Skeletal muscle cell (primary cell): ENCODE data around the gene ZNF747.
A peak's percentile ranks its signal among the peaks of the same experiment; 100 is the strongest.
"Not testable (repeated sequence)": the region's sequence is repeated elsewhere in the genome, so short reads cannot be mapped to it uniquely, and the experiment has no call there.

Experiments used
- DNase-seq: peaks from one replicate; pipeline ENCODE4 v3.0.0-alpha.2; 2010; ENCODE audit warnings: low read depth
- H3K4me3 ChIP-seq: 2 replicates; pipeline ENCODE4 v1.5.1; 2011; ENCODE audit warnings: low read depth, mild to moderate bottlenecking, control low read depth, low read length, moderate library complexity

The ZNF747 gene

DNA sequence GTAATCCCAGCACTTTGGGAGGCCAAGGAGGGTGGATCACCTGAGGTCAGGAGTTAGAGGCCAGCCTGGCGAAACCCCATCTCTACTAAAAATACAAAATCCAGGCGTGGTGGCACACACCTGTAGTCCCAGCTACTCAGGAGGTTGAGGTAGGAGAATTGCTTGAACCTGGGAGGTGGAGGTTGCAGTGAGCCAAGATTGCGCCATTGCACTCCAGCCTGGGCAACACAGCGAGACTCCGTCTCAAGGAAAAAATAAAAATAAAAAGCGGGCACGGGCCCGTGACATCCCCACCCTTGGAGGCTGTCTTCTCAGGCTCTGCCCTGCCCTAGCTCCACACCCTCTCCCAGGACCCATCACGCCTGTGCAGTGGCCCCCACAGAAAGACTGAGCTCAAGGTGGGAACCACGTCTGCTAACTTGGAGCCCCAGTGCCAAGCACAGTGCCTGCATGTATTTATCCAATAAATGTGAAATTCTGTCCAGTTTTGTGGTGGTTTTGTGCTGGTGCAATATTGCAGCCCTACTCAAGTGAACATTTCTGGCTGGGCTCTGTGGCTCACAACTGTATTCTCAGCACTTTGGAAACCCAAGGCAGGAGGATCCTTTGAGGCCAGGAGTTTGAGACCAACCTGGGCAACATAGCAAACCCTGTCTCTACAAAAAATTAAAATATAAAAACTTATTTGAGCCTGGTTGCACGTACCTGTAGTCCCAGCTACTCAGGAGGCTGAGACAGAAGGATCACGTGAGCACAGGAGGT lies 11.8 kb downstream of the ZNF747 start:
- not testable (repeated sequence) for DNase-seq, H3K4me3 ChIP-seq

DNA sequence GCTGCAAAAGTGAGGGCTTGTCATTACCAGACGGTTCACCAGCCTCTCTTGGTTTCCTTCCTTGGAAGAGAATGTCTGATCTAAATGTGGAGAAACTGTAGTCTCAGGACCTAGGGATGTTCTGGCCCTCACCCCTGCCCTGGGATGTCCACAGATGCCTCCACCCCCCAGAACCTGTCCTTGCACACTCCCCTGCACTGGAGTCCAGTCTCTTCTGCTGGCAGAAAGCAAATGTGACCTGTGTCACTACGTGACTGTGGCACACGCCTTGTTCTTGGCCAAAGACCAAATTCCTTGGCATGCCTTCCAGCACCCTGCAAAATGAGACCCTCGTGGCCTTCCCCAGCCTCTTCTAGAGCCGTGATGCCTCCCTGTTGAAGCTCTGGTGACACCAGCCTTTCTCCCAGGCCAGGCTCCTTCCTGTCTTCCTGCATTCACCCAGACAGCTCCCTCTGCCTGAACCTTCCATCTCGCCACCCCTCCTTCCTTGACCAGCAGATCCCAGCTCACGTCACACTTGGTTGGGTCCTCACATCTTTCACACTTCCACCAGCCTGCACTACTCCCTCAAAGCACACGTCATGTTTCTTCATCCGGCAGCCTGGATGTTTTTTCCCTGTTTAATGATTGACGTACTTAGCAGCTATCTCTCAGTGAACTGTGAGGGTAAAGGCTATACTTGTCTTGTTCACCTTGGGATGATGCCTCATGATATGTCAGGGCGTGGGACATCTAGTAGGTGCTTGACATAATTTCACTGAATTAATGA lies 12.6 kb downstream of the ZNF747 start:
- DNase-seq = no peak
- H3K4me3 ChIP-seq = no peak overlapping the region

DNA sequence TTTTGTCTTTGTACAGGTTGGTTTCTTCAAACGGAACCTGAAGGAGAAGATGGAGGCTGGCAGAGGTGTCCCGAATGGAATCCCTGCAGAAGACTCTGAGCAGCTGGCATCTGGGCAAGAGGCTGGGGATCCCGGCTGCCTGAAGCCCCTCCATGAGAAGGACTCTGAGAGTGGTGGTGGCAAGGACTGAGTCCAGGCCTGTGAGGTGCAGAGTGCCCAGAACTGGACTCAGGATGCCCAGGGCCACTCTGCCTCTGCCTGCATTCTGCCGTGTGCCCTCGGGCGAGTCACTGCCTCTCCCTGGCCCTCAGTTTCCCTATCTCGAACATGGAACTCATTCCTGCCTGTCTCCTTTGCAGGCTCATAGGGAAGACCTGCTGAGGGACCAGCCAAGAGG lies 13.2 kb downstream of the ZNF747 start:
- no peak for DNase-seq
- no peak overlapping the region for H3K4me3 ChIP-seq

DNA sequence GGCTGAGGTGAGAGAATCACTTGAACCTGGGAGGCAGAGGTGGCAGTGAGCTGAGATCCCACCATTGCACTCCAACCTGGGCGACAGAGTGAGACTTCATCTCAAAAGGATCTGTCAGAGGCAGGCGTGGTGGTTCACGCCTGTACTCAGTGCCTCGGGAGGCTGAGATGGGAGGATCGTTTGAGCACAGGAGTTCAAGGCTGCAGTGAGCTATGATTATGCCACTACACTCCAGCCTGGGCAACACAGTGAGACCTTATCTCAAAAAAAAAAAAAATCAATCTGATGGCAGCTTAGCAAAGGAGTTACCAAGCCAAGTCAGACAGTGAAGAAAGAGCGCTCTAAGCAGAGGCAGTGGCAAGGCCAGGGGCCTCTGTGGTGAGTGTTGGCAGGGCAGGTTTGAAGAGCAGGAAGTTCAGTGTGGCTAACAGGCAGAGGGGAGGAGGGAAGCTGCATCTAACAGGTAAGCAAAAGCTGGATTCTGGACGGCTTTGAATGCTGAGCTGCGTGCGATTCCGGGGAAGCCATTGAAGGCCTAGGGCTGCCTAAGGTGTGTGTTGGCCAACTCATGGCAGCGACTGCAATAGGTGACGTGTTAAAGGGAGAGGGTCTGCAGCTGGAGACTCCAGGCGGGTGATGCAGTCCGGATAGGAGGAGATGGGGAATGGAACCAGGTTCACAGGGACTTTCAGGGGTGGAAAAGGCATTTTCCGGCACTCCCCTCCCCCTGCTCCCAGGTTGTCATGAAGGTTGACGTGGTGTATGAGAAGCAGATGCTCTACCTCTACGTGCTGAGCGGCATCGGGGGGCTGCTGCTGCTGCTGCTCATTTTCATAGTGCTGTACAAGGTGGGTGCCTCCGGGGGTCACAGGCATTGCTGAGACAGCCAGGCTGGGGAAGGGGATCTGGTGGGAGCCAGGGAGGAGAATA lies 15.3 kb downstream of the ZNF747 start:
- H3K4me3 ChIP-seq = no peak overlapping the region
- no peak for DNase-seq

DNA sequence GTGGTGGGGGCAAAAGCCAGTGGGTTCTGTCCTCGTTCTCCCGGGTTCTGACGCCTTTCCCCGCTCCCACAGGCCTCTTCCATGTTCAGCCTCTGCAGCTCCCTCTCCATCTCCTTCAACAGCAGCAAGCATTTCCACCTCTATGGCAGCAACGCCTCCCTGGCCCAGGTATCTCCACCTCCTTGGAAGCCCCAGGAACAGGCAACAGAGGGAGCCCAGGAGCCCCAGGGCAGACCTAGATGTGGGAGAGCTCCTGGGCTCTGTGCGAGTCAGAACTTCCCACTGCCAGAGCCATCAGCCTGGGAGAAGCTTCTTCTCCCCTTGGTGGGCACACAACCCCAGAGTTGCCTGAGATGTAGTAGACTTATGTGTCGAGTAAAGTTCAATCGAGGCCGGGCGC lies 16.1 kb downstream of the ZNF747 start:
- no peak for DNase-seq
- H3K4me3 ChIP-seq = no peak overlapping the region

DNA sequence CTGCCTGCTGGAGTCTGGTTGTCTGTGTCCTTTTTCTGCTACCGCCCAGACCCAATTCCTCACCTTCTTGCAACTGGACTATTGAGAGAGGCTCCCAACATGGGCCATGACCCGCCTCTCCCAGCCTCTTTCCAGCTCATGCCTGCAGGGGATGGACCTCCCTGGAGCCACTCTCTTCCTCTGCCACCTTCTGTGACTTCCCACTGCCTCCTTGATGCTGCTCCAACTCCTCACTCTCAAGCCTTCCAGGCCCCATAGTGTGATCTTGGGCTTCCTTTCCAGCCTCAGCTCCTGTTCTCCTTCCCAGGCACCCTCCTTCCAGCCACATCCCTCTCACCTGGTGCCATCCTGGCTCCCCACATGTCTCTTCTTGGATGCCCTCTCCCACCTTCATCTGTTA lies 19.4 kb downstream of the ZNF747 start:
- H3K4me3 ChIP-seq = no peak overlapping the region
- no peak for DNase-seq

DNA sequence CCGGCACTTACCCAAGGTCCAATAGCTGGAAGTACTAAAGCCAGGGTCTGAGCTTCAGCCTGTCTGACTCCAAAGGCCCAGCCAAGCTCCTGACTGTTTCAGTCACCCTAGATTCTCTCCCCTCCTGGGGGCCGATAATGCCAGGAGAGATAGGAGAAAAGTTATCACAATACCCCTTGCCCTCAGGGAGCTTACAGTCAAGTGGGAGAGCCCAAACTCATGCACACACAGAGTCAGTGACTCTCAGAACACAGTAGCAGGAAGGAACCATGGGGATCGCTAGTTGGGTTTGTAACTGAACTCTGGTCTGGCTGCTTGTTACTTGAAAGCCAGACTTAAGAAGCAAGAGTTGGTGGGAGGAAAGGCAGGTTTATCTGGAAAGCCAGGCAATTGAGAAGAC lies 23.1 kb downstream of the ZNF747 start:
- H3K4me3 ChIP-seq = no peak overlapping the region
- no peak for DNase-seq

DNA sequence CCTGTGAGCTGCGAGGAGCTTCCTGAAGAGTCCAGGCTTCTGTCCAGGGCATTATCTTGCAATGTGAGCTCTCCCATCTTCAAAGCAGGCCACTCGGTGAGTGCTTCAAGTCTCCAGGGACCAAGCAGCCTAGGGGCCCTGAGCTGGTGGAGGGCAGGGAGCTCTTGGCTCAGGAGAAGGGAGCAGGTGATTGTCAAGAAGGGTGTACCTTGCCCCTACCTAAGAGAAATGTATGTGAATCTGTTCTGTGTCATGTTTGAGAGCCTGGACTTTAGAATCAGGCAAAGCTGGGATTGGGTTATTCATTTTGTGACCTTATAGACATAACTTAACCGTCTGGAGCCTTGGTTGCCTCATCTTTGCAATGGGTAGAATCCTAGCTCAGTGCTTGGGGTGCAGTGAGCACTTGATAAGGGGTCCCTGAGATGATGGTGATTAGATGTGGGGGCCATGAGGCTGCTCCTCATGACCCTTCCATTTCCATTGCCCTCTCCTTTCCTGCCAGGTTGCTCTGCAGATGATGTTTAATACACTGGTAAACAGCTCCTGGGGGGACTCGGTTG lies 24.2 kb downstream of the ZNF747 start:
- DNase-seq = no peak

DNA sequence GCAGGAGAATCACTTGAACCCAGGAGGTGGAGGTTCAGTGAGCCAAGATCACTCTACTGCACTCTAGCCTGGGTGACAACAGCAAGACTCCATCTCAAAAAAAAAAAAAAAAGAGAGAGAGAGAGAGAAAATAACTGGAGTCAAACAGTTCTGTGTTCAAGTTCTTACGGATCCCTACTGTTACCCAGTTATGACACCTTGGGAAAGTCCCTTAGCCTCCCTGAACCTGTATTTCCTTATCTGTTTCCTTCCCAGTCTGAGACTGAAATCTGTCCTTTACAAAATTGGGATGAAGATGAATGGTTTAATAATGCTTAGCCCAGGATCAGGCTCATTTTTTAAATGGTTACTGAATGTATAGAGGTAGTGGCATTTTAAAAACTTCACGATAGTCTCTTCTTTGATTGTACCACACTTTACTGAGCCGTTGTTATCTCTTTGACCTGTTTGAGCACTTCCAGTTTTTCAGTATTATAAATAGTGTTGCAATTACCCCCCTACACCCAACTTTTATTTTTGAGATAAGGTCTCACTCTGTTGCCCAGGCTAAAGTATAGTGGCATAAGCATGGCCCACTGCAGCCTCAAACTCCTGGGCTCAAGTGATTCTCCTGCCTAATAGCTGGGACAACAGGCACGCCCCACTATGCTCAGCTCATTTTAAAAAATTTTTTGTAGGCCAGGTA lies 25.4 kb downstream of the ZNF747 start:
- no peak for DNase-seq

More for the DNA sequence above, 24.2 kb downstream of the ZNF747 start:
- no peak overlapping the region for H3K4me3 ChIP-seq

DNA sequence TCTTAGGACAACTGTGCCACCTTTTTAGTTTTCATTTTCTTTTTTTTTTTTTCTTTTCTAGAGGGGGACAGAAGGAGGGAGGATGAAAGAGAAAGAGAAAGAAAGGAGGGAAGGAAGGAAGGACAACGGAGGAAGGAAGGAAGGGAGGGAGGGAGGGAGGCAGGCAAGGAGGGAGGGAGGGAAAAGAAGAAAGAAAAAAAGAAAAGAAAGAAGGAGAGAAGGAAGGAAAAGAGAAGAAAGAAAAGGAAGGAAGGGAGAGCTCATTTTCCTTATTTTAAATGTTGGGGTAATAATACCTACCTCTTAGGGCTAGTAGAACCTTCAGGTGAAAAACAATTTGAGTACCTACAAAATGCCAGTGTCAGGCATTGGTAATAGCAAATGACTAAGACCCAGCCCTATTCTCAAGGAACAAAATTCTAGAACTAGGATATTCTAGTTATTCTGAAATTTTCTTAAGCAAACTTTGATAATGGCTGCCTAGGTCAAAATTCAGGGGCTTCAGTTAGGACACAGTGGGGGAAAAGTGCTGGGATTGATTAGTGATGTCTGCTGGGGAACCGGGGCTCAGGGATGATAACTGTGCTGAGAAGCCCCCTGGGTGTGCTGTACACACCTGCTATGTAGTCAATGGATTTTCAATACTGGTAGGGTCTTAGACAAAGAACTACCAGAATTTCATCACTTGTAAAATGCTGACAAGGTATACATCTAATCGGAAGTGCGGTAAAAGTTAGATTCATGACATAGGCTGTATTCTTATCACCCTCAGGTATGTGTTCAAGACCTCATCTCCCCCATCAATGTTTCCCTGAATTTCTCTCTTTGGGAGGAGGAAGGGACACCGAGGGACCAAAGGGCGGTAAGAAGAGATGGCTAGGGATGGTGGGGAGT lies 31.0 kb downstream of the ZNF747 start:
- DNase-seq = no peak
- no peak overlapping the region for H3K4me3 ChIP-seq

More for the DNA sequence above, 25.4 kb downstream of the ZNF747 start:
- H3K4me3 ChIP-seq = no peak overlapping the region

DNA sequence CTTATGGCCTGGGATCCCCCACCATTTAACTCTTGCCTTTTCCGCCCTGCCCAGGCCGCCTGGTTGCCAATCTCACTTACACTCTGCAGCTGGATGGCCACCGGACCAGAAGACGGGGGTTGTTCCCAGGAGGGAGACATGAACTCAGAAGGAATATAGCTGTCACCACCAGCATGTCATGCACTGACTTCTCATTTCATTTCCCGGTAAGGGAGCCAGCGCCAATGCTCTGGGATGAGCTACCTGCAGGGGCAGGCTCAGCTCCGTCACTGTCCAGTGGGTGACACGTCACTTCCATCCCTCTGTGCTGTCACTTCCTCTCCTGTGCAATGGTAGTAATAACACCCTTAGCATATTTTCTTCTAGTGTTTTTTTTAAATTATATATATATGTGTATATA lies 35.4 kb downstream of the ZNF747 start:
- DNase-seq = no peak
- no peak overlapping the region for H3K4me3 ChIP-seq

DNA sequence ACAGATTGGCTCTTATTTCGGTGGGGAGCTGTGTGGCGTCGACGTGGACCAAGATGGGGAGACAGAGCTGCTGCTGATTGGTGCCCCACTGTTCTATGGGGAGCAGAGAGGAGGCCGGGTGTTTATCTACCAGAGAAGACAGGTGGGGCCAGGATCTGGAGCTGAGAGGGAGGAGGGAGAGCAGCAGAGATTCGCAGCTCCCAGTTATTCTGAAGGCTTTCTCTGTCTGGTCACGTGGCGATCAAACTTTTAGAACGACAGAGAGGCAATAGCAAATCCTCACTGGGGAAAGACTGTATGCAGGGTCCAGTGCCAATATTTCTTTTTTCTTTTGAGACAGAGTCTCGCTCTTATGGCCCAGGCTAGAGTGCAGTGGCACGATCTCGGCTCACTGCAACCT lies 39.9 kb downstream of the ZNF747 start:
- no peak for DNase-seq
- H3K4me3 ChIP-seq = no peak overlapping the region

DNA sequence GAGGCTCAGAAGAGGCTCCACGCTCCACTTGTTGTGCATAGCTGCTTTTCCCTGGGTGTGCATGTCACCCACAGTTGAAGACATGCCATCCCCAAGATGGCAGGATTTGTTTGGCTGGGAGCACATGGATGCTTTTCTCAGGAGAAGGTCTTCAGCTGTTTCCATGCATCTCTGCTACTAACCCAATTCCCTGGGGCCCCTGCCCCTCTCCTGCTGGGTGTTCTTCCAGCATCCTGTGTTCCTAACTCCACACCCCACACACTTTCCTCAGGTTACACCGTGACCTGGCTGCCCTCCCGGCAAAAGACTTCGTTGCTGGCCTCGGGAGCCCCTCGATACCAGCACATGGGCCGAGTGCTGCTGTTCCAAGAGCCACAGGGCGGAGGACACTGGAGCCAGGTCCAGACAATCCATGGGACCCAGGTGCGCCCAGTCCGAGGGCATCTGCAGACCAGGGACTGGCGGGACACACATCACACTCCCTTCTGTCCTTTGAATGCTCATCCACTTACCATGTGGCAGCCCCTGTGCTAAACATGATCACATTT lies 40.6 kb downstream of the ZNF747 start:
- no peak overlapping the region for H3K4me3 ChIP-seq
- no peak for DNase-seq

DNA sequence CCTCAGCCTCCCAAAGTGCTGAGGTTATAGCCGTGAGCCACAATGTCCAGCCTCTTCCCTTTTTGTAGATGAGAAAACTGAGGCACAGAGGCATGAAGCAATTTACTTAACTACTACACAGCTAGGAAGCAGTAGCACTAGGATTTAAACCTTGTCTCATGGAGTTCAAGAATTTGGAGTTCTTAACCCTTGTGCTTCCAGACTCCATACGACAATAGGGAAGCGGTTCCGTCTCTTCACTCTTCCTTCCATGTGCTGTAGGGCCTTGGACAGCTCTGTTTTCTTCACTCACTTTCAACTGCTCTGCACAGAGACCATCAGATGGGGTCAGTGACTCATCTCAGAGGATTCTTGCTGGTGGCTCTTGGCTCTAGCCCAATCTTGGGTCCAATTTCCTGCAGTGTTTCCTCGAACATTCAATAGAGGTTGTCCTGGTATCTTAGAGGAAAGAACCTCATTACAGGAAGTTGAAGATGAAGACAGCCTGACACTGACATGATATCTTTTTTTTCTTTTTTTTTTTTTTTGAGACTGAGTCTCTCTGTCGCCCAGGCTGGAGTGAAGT lies 42.8 kb downstream of the ZNF747 start:
- peak; percentile 47 for DNase-seq

DNA sequence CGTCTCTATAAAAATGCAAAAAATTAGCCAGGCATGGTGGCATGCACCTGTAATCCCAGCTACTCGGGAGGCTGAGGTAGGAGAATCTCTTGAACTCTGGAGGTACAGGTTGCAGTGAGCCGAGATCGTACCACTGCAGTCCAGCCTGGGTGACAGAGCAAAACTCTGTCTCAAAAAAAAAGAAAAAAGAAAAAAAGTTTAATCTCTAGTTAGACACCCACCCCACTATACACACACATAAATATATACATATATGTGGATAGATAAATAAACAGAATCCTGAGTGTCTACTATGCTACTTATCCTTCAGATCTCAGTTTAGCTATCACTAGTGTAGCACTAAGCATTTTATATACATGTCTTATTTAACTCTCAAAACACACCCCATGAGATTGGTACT lies 43.4 kb downstream of the ZNF747 start:
- H3K4me3 ChIP-seq = no peak overlapping the region
- DNase-seq = no peak

More for the DNA sequence above, 42.8 kb downstream of the ZNF747 start:
- no peak overlapping the region for H3K4me3 ChIP-seq

DNA sequence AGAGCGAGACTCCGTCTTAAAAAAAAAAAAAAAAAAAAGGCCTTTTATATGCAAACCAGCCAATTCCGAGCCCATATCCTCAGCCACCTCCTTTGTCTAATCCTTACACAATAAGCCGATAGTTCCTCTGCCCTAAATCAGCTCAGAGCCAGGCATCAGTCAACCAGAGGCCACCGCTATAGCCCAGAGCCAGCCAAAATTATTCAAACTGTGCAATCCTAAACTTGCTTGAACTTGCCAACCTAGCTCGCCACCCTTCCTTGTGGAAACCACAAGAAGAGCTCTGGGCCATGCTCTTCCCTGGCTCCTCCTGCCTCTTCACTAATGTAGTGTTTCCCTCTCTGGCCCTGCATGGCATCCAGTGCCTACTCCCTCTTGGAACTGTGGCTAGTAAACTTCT lies 44.4 kb downstream of the ZNF747 start:
- DNase-seq = no peak
- H3K4me3 ChIP-seq = no peak overlapping the region

DNA sequence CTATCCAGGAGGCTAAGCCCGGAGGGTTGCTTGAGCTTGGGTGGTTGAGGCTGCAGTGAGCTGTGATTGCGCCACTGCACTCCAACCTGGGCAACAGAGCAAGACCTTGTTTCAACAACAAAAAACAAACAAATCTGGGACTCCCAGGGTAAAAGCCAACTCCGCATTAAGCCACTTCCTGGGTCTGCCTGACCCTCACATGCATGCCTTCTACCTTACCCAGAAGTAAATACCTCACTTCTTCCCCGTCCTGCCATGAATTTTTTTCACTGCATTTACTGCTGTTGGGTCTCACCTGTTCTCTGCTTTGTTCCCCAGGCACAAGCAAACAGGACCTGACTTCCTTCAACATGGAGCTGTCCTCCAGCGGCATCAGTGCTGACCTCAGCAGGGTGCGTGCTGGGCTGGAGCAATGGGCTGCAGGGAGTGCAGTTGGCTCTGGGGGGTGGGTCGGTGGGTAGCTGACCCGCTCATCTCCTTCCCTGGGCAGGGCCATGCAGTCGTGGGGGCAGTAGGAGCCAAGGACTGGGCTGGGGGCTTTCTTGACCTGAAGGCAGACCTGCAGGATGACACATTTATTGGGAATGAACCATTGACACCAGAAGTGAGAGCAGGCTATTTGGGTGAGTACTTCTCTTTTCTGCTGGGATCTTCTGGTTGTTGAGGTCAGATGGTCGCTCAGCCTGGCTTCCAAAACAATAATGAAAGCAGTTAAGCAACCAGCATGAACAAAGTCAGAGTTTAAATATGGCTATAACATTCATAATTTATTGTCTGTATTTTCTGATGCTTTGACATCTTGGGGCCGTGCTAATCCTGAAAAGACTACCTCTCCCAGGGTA lies 45.7 kb downstream of the ZNF747 start:
- no peak for DNase-seq

More for the DNA sequence above, 45.7 kb downstream of the ZNF747 start:
- H3K4me3 ChIP-seq = no peak overlapping the region
